Heart left ventricle (tissue), 16 donors: ENCODE data around the gene PLCB3. TPM values are rescaled to one million over a fixed set of nuclear protein-coding genes. Genes with fewer than 3 reads are reported as not detected.

ENCODE experiments used
- ATAC-seq, 4 donors: fragments of 200-7000 bp; cut with Tn5 transposase; one replicate each; pipeline ENCODE4 v1.9.1; 2020 to 2022; ENCODE audit warnings: moderate library complexity in 4 of 4, mild to moderate bottlenecking in 3 of 4, moderate number of reproducible peaks in 1 of 4
- DNase-seq, 5 donors: peaks; one replicate each; pipeline ENCODE4 v3.0.0-alpha.2; 2020
- H3K27ac ChIP-seq, 12 donors: fragments of 200-600 bp; sonication (generic) in 4 of 12; one replicate each; pipeline versions ENCODE4 v1.5.0 to v1.8.0; 2016 to 2022; ENCODE audit warnings: mild to moderate bottlenecking in 2 of 12
- H3K27me3 ChIP-seq, 9 donors: fragments of 200-600 bp; sonication (generic) in 2 of 9; one replicate each; pipeline versions ENCODE4 v1.5.1 to v1.8.0; 2016 to 2022; ENCODE audit warnings: mild to moderate bottlenecking in 3 of 9
- H3K36me3 ChIP-seq, 9 donors: fragments of 200-600 bp; sonication (generic) in 2 of 9; one replicate each; pipeline versions ENCODE4 v1.5.0 to v1.8.0; 2018 to 2022; ENCODE audit warnings: mild to moderate bottlenecking in 2 of 9
- H3K4me1 ChIP-seq, 12 donors: fragments of 200-600 bp; sonication (generic) in 4 of 12; one replicate each; pipeline versions ENCODE4 v1.5.0 to v1.8.0; 2016 to 2022; ENCODE audit warnings: mild to moderate bottlenecking in 3 of 12
- H3K4me3 ChIP-seq, 12 donors: fragments of 200-600 bp; sonication (generic) in 4 of 12; one replicate each; pipeline versions ENCODE4 v1.5.0 to v1.8.0; 2017 to 2022; ENCODE audit warnings: mild to moderate bottlenecking in 9 of 12, moderate library complexity in 4 of 12
- H3K9me3 ChIP-seq, 12 donors: fragments of 200-600 bp; sonication (generic) in 4 of 12; one replicate each; pipeline versions ENCODE4 v1.5.0 to v1.8.0; 2016 to 2022; ENCODE audit warnings: mild to moderate bottlenecking in 1 of 12
- CTCF ChIP-seq, 12 donors: fragments of 200-600 bp; sonication (generic) in 4 of 12; IDR thresholded peaks; one replicate each; pipeline versions ENCODE4 v1.5.0 to v1.8.0; 2018 to 2022; ENCODE audit warnings: antibody characterized with exemption in 12 of 12, mild to moderate bottlenecking in 5 of 12
- POLR2A ChIP-seq, 2 donors: fragments of 450-650 bp; IDR thresholded peaks; one replicate each; pipeline ENCODE4 v1.6.1; 2017; ENCODE audit warnings: antibody characterized with exemption in 2 of 2, mild to moderate bottlenecking in 2 of 2, moderate library complexity in 2 of 2
- WGBS, 4 donors: extraction: QIAGEN DNeasy Blood & Tissue Kit in 2 of 4; methylation state at CpG; one replicate each; pipeline versions ENCODE4 v1.1.5 to v1.1.7; 2013 to 2018; 5-methylcytosine and 5-hydroxymethylcytosine counted together
- intact Hi-C, 10 donors: fragments of 100-400 bp; cut with DNase I; formaldehyde crosslinking; loops; one replicate each; pipeline versions ENCODE4 v1.11.1 to v1.14.2; 2022
- polyA plus RNA-seq, 2 donors: library from polyadenylated mRNA; stranded (reverse); fragments of 200-250 nt; gene quantifications; one replicate each; pipeline ENCODE4 v1.2.3, GENCODE V29; 2013
- total RNA-seq, 9 donors: library from RNA; depleted of rRNA in 2 of 9; stranded (reverse); fragments of >200 nt in 2 of 9; fragmentation: NEBNext Ultra II Directional in 3 of 9; extraction: Animal tissue kit (Norgen Biotek cat#: 25700) in 3 of 9; gene quantifications; one replicate each; pipeline versions ENCODE4 v1.1.0 to v1.2.4, GENCODE V29; 2016 to 2023
- donor health status: ischemic (EF 13 %, LVEDD 7.1; RV severe dilation, severe dysfunction).
- donor health status: healthy with polysubstance abuse.
- donor health status: DM: no; HTN: yes; CAD: no.
- donor health status: DM: no; HTN: no; CAD: no.
- donor health status: ischemic (EF 25% LVEDD 6.9; RV normal size, moderate dysfunction).
- donor health status: ischemic (EF 25% LVEDD 5.7; RV mildly dilated, moderate dysfunction).
- donor health status: healthy.
- donor health status: DM: yes; HTN: yes; CAD: no.
- donor health status: ischemic (EF 35%, LVEDD 5.7; RV mildly dilated, moderate dysfunction).
- donor health status: nonischemic (EF 11% LVEDD 7.7; RV severe dilation, severe dysfunction).
- donor health status: DM: yes; HTN: yes; CAD: no.
- donor health status: PGD.
- donor health status: ischemic (EF 29% LVEDD 5.4; RV normal size, mild dysfunction).
- donor health status: nonischemic (EF 23%, LVEDD 6.1; RV moderate dilation, normal function).

Gene PLCB3
- total and polyA plus RNA-seq, 11 donors, result 7.4 to 19.1 (median 9.8) TPM

DNA sequence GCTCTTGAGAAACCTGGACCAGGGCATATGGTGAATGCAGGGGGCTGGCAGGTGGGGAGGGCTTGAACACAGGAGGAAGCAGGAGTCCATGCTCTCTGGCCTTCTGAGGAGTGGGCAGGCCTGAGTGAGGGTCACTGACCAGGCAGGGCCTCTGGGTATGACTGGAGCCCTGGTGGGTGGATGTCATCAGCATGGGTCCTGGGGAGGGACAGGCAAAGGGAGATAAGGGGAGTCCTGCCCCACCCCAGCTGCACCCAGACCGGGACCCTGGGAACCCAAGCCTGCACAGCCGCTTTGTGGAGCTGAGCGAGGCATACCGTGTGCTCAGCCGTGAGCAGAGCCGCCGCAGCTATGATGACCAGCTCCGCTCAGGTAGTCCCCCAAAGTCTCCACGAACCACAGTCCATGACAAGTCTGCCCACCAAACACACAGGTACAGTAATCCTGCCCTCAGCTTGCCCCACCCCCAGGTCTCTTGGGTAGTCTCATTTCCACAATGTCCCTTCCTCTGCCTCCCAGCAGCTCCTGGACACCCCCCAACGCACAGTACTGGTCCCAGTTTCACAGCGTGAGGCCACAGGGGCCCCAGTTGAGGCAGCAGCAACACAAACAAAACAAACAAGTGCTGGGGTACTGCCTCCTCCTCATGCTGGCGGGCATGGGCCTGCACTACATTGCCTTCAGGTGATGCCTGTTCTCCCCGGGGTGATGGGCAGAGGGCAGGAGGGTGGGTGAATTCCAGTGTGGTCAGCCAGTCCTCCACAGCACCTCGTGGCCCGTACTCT, 19.0 kb upstream of the PLCB3 start:
- TF ChIP-seq CTCF (IDR thresholded peaks at IDR 0.05), result no peak
- no peak for TF ChIP-seq POLR2A (IDR thresholded peaks at IDR 0.05)
- WGBS, 4 donors, result 84 to 87% (median 86%) methylated on average over 14 to 15 of the region's 15 CpGs
- ATAC-seq, result no peak
- Histone ChIP-seq H3K27ac (peak overlapping the region in 1 of 12 donors; percentile 43), H3K36me3 (peaks cover 0 to 7% (median under 1%) of the 10 kb centered on the region in 9 donors), H3K4me3 (no peak overlapping the region), H3K27me3 (no peaks in the 10 kb centered on the region), H3K4me1 (peaks cover 3 to 67% (median 46%) of the 10 kb centered on the region in 12 donors), H3K9me3 (no peaks in the 10 kb centered on the region)
- peak in 1 of 5 donors; percentile 10 for DNase-seq
- intact Hi-C loops, result no loop called here

GRCh38 chr11:64232967-64233315, 18.4 kb upstream of the PLCB3 start:
- peaks cover 3 to 65% (median 41%) of the 10 kb centered on the region in 12 donors for H3K4me1 ChIP-seq
- H3K4me3 ChIP-seq, result peak overlapping the region in 1 of 12 donors; percentile 75
- 80 to 93% (median 89%) methylated on average over 8 of the region's 8 CpGs for WGBS, 4 donors
- peaks cover 0 to 12% (median 6%) of the 10 kb centered on the region in 9 donors for H3K36me3 ChIP-seq
- H3K27me3 ChIP-seq, result no peaks in the 10 kb centered on the region
- intact Hi-C loops, result no loop called here
- no peak for DNase-seq
- no peak for TF ChIP-seq CTCF (IDR thresholded peaks at IDR 0.05)
- no peak for TF ChIP-seq POLR2A (IDR thresholded peaks at IDR 0.05)
- no peaks in the 10 kb centered on the region for H3K9me3 ChIP-seq
- H3K27ac ChIP-seq, result peak overlapping the region in 1 of 12 donors; percentile 91
- no peak for ATAC-seq

- Histone ChIP-seq H3K36me3 (peaks cover 0 to 23% (median 17%) of the 10 kb centered on the region in 9 donors), H3K9me3 (no peaks in the 10 kb centered on the region), H3K4me1 (peaks cover 3 to 68% (median 35%) of the 10 kb centered on the region in 12 donors), H3K27ac (peak within 1 kb of the TSS; percentile 57 to 96 (median 92)), H3K27me3 (no peaks in the 10 kb centered on the region), H3K4me3 (peak within 1 kb of the TSS; percentile 71 to 93 (median 81))
- WGBS, 4 donors, result 1 to 6% (median 3%) methylated on average over 10 to 61 of the region's 62 CpGs
- DNase-seq (peak; percentile 85 to 90 (median 85)), ATAC-seq (peak; percentile 34 to 66 (median 58))
- intact Hi-C loops, result no loop called here
- TF ChIP-seq POLR2A (IDR thresholded peaks at IDR 0.05) (peak in 1 of 2 donors; percentile 51), CTCF (IDR thresholded peaks at IDR 0.05) (peak in 1 of 12 donors; percentile 5)
Measured at GRCh38 chr11:64233913-64234586, 17.3 kb upstream of the PLCB3 start, which contains the start of gene VEGFB. Gene VEGFB (plus strand): TSS chr11:64234584. CDS start chr11:64234834, 250 bp downstream.
